GM21390 (cell line): ENCODE results near the gene SMIM35.

Experiments
- ATAC-seq: cut with Tn5 transposase; IDR thresholded peaks from one replicate; pipeline ENCODE4 v1.9.1; 2021; ENCODE audit not compliant: unreplicated experiment

Gene SMIM35

DNA sequence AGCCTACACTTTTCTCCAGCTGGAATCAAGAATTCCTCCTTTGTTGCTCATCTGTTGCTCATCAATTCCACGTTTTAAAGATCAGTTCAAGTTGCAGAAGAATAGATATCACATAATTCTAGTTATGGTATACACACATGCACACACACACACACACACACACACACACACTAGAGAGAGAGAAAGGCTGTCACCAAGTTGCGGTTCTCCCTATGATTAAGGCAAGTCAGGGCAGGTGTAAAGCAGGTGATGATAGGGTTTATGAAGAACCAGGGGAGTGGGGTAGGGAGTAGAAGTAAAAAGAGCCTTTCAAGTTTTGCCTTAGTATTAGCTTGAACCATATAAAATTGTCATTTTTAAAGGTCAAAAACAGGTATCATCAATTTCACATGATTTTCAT is 41.6 kb downstream of the SMIM35 start:
- no peak for ATAC-seq

DNA sequence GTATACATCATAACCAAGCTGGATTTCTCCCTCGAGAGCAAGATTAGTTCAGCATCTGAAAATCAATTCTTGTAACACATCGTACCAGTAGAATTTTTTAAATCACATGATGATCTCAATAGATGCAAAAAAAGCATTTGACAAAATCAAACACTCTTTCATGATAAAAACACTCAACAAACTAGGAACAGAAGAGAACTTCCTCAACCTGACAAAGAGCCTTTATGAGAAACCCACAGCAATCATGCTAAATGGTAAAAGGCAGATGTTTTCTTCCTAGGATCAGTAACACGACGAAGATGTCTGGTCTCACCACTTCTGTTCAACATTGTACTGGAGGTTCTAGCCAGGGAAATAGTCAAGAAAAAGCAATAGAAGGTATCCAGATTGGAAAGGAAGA is 44.0 kb downstream of the SMIM35 start:
- no peak for ATAC-seq

DNA sequence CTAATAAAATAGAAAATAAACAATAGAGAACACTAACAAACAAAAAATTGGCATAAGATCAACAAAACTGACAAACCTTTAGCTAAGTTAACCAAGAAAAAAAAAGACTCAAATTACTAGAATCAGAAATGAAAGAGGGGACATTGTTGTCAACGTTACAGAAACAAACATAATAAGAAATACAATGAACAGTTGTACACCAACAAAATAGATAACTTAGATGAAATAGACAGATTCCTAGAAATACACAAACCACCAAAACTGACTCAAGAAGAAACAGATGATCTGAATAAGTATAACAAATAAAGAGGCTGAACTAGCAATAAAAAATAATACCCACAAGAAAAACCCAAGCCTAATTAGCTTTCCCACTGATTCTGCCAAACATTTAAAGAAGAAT is 44.6 kb downstream of the SMIM35 start:
- ATAC-seq, result no peak

DNA sequence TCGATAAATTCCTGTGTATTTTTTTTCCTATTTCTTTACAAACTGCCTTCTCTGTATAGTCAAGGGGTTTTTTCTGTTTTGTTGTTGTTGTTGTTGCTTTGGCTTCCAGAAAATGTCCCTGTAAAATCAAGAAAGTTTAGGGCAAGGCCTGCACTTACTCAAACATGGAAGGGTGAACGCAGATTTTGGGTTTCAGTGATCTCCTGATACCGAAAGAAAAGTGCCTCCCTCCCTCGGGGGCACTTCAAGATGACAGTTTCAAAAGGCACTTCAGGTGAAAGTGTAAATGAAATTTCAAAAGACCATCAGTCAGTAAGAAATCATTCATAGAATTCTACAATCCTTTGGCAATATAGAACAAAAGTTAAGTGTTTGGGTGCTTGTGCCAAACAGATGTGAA is 53.3 kb downstream of the SMIM35 start:
- ATAC-seq, result no peak

DNA sequence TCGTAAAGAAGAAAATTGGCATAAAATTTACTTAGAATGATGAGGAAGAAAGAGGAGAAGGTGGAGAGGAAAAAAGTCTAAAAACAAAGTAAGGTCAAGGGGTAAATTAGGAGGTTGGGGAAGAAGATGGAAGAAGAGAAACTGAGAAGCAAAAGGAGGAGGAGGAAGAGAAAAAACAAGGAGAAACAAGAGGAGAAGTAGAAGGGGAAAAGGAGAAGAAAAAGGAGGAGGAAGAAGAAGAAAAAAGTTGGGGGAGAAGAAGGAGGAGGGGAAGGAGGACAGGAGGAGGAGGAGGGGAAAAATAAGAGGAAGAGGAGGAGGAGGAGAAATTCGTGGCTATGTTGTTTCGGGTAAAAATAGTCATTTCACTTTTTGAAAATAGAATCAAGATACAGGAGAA is 58.1 kb downstream of the SMIM35 start:
- no peak for ATAC-seq

DNA sequence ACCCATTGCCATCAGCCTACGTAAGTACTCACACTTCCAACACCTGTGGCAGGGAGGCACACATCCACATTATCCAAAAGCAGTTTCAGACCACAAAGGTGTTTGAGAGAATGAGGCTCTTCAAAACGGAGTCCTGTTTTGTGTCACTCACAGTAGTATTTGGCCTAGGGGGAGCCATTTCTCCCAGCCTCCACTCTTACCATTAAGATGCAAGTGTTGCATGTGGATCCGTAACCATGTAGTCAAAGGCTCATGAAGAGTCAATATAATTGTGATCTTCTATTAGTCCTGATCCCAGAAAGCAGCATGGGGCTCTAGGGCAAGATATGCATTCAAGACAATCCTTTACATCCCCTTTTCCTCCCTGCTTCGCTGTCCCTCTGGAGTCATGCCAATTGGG is 59.1 kb downstream of the SMIM35 start:
- ATAC-seq, result no peak

DNA sequence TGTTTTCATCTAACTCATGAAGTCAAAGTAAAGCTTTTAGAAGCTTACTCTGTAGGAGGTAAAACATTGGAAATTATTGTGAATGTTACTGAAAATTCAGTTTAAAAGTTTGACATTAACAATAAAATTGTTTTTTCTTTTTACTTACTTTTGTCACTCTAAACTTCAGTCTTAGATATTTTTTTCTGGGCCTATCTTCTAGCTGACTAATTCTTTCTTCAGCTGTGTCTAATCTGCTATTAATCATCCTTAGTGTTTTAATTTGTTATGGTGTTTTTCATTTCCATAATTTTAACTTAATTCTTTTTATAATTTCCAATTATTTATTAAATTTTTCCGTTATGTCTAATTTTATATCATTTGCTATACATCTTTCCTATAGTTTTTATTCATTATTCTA is 65.6 kb downstream of the SMIM35 start:
- ATAC-seq, result no peak

DNA sequence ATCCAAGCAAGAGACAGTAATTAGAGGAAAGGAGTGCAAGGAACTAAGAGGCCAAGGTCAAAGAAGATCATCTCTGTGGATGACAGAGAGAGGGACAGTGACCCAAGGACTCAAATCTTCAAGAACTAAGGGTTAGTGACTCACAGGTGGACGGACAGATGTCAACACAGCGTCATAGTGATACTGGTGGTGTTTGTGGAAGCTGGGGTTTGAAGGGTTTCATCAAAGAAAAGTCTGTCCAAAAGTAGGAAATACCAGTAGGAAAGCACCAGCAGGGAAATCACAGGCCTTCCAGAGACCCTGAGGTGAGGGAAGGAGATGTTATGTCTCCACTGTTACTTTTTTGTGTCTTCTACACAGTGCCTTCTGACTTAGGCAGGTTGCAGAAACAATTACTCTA is 68.4 kb downstream of the SMIM35 start:
- ATAC-seq, result no peak

DNA sequence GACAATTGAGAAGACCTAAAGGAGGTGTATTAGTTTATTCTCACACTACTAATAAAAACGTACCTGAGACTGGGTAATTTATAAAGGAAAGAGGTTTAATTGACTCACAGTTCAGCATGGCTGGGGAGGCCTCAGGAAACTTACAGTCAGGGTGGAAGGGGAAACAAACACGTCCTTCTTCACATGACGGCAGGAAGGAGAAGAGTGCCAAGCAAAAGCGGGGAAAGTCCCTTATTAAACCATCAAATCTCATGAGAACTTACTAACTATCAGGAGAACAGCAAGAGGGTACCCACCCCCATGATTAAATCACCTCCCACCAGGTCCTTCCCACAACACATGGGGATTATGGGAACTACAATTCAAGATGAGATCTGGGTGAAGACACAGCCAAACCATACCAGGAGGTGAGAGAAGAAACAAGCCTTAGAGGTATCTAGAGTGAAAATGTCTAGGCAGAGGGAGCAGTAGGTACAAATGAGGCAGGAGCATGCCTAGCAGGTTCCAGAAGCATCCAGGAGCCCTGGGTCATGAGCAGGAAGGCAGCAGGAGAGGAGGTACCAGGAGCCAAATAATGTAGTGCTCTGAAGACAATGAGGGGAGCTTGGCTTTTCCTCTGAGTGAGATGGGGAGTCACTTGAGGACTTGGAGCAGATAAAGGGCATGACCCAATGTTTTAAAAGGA is 69.0 kb downstream of the SMIM35 start:
- no peak for ATAC-seq

DNA sequence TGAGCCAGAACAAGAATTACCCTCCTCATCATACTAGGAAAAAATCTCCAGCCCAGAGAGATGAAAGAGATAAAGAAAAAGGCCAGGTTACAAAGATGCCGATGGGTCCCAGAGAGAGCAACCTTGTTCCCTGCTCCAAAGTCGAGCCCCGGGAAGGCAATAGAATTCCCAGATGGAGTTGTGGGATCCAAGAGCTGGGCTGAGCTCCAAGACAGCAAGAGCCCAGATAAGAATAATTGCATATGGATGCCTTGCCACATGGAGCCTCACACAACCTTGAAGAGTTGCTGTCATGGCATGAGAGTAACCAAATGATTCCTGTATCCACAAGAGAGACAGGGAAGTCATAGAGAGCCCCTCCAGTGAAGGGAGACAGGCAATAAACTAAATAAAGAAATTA is 69.7 kb downstream of the SMIM35 start:
- ATAC-seq, result no peak

DNA sequence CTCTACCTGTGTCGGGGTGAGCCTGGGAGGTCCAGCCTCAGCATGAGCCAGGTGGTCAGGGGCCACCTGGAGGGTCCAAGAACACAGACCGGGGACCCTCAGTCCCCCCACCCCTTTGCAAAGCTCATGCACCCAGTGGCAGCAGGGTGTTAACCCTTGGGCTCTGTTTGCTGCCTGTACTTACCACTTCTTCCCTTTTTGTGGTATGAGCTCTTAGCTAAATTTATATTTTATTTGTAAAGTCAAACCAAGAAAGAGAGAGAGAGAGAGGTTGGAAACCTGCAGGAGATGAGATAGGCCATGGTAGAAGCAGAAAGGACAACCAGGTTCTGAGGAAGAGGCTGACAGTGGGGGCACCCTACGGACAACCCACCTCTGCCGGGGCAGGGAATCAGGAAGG is 70.7 kb downstream of the SMIM35 start:
- ATAC-seq, result no peak

DNA sequence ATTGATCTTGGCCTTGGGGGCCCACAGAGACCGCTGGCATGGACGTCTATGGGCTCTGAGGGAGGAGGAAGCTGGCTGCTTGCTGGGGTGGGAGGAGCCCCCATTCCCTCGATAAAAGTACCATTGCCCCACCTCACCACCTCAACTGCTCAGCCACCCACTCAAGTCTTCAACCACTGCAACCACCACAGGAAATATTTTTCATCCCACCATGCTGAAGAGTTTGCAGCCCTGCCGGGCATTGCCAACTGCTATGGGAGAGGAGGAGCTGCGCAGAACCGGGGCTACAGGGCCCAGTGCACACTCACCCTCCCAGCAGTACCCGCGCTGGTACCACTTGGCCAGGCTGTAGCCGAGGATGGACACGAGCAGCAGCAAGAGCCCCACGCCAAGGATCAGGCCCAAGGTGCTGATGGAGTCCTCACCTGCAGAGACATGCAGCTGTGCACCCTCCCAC is 71.3 kb downstream of the SMIM35 start:
- ATAC-seq, result no peak

DNA sequence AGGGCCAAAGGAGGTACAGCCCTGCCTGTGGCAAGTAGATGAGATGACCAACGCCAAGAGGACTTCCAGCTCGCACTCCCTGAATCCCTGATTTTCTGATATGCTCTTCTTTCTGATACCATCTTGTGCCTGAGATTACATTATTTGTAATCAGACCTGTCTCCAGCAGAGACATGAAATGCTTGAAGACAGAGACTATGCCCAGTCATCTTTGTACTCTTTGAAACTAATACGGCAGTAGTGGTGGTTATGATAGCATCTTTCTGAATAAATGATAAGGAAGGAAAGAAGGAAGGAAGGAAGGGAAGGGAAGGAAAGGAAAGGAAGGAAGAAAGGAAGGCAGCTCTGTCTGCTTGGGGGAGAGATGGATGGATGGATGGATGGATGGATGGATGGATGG is 72.7 kb downstream of the SMIM35 start:
- no peak for ATAC-seq

DNA sequence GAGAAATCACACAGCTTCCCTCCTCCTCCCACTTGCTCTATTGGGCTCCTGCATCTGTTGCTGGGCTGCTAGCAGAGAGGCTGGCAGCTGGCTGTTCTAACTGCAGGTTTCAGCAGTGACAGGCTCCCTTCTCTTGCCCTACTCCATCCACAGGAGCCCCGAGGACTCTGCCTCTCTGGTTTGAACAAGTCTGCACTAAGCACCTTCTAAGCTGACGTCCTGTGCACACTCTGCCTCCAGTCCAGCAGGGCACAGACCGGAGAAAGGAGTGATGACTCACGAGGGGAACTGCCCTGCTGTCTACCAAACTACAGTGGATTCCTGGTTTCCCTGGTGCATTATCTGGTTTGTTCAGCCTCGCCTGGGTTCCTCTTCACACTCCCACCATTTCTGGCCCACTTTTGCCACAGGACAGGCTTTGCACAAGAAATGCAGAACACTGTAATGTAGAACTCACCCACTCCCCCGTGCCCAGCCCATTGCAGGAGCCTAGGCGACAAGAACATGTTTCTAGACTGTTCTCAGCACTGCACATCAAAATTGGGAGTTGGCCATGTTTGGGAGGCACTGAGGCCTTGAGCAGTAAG is 74.6 kb downstream of the SMIM35 start:
- ATAC-seq, result no peak

DNA sequence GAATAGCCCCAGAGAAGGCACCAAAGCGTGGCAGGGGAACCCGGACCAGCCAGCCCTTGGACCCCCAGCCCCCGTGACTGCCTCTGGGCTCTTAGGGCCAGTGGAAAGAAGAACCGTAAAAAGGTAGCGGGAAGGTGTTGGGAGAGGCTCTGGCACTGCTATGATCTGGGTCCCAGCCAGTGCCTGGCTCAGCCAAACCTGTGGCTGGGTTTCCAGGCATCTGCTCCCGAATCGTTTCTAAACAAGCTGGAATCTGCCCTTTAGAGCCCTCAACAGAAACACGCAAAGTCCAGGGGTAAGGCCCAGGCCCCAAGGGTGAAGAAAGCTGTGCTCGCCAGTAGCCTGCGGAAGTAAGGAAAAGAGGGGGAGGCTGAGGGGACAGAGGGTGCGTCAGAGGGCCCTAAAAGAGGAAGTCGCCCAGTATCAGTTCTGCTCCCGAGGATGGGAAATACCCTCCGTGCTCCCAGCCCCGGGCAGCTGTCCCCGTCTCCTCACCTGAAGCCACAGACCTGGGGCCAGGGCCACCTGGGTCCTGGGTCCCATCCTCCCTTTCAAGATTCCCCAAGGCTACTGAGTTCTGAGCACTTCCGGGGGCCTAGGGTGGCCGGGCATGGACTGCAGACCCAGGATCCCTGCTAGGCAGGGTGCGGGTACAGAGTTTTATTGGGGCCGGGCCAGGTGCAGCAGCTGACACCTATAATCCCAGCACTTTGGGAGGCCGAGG is 75.9 kb downstream of the SMIM35 start:
- ATAC-seq, result peak; percentile 73

DNA sequence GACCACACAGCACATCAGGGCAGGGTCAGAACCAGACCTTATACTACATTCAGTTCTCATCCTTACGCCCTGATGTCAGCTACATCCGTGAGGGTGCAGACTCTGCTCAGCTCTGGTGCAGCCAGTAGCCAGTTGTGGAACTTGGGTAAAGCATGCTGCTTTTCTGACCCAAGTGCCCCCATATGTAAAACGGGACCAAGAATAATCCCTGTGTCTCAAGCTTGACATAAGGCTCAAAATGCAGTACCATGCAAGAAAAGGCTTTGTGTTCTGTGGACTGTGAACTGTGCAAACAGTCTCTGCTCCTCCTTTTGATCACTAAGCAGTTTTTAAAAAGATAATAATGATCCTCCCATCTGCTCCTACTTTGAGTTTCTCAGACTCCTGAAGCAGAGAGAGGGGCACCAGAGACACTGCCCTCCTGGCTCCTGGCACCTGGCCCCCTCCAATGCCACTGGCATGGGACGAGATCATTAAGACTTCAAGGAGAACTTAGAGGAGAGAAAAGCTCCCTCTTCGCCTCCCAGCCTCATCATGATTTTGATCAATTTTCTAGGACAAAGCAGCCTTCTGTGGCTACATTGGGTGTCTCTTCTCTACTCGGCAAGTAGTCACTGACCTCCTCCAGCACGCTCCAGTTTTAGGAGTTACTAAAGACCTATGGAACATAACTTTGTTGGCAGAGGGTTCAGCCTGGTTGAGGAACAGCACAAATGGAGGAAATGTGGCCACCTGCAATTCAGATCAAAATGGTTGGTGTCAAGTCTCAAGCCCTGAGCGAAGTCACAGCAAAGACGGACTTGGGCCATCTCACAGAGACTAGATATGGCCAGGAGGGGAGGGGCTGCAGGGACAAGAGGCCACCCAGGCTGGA is 76.7 kb downstream of the SMIM35 start:
- no peak for ATAC-seq

DNA sequence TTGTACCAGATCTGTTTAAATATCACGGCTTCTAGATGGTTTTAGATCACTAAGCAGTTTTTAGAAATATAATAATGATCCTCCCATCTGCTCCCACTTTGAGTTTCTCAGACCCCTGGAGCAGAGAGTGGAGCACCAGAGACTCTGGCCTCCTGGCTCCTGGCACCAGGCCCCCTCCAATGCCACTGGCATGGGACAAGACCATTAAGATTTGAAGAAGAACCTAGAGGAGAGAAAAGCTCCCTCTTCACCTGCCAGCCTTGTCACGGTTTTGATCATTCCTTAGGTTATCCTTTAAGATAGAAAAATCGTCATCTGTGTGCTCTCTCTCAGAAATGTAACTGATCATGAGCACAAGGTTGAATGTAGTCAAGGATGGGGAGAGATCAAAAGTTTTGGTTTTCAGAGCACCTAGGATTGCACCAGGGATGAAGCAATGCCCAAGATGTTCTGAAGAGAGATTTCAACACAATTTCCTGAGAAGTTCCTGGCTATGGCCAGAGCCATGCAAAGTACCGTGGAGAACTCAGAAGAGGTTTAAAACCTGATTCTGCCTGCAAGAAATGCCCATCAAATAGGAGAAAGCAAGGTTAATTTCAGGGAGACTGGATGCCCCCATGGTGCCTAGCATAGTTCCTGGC is 78.4 kb downstream of the SMIM35 start:
- ATAC-seq, result no peak

DNA sequence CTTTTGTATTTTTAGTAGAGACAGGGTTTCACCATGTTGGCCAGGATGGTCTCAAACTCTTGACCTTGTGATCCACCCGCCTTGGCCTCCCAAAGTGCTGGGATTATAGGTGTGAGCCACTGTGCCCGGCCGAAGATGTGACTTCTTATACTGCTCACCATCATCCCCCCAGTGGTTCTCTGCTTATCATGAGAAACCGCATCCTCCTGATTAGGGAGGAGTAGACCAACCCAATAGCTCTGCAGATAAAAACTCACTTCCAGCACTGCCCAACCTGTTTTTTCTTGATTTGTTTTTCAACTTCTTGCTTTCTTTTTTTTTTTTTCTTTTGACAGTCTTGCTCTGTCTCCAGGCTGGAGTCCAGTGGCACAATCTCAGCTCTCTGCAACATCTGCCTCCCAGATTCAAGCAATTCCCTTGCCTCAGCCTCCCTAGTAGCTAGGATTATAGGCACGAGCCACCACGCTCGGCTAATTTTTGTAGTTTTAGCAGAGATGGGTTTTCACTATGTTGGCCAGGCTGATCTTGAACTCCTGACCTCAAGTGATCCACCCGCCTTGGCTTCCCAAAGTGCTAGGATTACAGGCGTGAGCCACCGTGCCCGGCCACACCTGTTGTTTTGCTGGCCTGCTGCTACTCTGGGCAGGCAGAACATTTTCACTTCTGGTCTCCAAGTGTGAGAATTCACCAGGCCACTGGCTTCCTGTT is 79.0 kb downstream of the SMIM35 start:
- peak; percentile 35 for ATAC-seq

DNA sequence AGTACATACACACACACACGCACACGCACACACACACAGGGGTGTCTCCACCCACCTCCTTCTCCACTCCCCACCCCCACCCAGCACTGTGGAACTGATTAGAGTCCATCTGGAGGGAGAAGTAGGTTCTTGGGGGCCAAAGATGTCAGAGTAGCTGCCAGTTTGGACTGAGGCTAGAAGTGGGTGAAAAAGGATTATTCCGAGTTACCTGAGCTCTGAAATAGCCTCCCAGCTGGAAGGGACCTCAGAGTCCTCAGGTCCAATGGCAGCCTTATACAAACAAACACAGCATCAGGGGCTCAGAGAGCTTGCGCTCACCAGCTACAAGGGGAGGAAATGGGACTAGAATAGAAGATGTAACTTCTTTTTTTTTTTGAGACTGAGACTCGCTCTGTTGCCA is 79.7 kb downstream of the SMIM35 start:
- ATAC-seq, result no peak

DNA sequence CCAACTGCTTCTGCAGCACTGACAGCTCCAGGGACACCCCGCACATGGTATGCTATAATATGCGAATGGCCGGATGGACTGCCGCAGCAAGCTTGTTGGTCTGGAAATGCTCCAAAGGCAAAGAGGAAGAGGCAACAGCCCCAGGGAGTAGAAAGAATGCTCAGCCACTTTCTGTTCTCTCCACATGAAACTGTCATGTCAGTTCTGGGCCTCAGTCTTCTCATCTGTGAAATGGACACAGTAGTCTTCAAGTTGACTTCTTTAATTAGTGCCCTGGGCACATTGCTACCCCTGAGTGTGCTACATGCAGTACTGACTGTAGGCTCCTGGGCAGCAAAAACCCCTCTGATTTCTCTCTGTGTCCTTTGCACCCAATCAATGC is 80.6 kb downstream of the SMIM35 start:
- no peak for ATAC-seq
